CD4-positive, alpha-beta T cell treated with Interleukin-15 for 4 hours (primary cell): ENCODE data around the gene TCF7L2.

Experiments
- DNase-seq: peaks from one replicate; pipeline ENCODE4 v3.0.0-alpha.2; 2020; ENCODE audit warnings: low spot score

The TCF7L2 gene

DNA sequence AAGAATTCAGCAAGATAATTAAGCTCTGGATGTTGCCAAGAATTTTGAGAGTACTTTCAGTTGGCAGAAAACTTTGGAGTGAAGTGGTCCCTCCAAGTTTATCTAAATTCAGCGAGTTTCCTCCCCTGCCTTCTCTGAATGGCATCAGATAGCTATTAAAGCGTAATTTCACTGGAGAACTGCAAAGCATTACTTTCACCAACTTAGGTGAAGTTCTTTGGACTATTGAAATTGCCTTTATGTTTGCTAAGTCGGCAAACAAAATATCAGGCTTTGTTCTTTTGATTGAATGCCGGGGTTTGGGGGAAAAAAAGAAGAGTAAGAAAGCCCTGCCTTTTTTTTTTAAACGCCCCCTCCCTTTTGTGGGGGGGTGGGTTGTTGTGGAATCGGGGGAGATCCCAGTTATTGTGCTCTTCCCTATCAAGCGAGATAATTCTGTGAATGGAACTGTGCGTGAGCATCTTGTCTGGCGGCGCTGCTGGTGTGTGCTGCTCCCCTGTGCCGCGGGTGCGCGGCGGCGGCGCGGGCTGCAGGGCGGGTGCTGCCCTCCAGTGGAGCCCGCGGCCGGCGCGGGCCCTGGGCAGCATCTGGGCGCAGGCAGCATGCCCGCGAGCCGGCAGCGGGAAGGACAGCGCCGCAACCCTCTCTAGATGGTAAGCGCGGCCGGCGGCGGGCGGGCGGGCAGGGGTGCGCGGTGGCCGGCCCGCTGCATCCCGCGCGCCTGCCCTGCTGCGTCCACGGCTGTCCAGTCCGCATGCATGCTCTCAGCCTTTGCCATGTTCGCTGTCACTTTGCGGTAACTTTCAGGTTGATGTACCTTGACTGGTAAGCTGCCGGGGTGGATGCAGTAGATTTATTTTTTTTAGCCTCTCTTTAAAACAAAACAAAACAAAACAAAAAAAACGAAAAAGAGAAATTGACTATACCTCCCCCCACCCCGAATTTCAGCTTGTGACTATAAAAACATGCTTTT lies 176.5 kb downstream of the TCF7L2 start:
- peak; percentile 8 for DNase-seq

DNA sequence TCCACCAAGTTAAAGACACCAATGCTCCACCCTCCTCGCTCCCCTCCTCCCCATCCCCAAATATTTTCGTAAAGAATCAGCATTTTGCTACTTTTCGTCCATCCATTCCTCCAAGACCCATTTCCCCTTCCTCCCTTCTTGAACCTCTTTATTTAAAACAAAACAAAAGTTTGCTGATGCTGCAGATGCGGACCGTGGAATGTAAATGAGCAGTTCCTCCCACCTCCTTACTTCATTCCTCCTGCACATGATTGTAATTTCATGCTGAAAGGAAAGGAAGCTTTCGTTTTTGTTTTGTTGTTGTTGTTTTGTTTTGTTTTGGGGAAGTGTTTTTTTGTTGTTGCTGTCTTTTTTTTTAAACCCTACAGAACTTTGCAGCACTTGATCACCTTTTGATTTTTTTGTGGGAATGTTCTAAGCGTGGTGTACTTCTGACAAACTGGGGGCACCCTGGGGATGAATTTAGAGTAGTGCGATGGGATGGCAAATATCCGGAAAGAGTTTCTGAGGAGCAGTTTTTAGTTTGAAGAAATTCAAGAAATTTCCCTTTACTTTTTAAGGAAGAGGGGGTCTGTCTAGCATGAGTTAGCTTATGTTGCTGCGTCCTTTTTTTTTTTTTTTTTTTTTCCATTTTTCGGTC lies 177.3 kb downstream of the TCF7L2 start:
- DNase-seq, result no peak

DNA sequence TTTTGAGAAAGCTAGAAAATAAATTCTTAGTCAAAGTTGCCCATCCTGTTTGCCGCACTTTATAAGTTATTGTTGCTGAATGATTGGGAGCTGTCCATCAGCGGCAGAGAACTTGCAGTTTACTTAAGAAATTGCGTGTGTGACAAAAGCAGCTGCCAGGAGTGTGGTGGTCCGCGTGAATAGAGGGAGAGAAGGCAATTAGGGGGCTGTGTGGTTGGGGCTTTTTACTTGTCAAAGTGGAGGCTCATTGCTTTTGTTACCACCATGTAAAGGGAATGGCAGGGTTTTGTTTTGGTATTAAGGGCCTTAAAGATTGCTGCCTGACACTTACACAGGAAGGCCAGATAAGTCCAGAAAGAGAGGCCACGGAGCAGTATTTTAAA lies 177.8 kb downstream of the TCF7L2 start:
- no peak for DNase-seq

- no peak for DNase-seq
Observed at GRCh38 chr10:113128450-113129070, 178.5 kb downstream of the TCF7L2 start.

GRCh38 chr10:113129117-113129516 lies 179.1 kb downstream of the TCF7L2 start:
- DNase-seq, result no peak

GRCh38 chr10:113130014-113130641 lies 180.1 kb downstream of the TCF7L2 start:
- DNase-seq, result no peak

DNA sequence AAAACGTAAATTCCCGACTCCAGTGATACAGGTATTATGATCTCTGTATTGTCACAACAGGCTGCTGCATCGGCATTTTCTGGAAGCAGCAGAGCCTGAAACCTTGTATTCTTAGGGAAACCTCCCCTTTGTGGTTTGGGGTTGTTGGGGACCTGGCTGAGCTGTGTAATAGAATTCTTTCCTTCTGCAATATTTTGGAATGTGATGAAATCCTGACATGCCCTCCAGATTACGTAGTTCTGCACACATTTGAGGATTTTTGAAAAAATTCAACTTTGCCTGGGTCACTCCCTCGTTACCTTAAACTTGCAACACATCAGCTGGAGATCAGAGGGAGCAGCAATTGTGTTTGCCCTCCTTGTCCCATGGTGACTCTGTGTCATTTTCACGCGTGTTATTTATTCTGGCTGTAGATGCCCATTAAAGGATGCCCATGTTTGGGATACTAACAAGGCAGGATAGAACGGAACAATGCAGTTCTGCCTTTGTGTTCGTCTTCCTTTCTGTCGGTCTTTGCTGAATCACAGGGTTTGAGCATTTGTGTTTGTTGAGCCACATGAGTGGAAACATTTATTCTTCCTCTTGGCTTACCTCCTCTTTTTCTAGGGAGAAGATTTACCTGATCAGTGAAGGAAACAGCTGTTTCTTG lies 181.7 kb downstream of the TCF7L2 start:
- DNase-seq, result no peak

GRCh38 chr10:113132591-113133121 lies 182.6 kb downstream of the TCF7L2 start:
- no peak for DNase-seq

DNA sequence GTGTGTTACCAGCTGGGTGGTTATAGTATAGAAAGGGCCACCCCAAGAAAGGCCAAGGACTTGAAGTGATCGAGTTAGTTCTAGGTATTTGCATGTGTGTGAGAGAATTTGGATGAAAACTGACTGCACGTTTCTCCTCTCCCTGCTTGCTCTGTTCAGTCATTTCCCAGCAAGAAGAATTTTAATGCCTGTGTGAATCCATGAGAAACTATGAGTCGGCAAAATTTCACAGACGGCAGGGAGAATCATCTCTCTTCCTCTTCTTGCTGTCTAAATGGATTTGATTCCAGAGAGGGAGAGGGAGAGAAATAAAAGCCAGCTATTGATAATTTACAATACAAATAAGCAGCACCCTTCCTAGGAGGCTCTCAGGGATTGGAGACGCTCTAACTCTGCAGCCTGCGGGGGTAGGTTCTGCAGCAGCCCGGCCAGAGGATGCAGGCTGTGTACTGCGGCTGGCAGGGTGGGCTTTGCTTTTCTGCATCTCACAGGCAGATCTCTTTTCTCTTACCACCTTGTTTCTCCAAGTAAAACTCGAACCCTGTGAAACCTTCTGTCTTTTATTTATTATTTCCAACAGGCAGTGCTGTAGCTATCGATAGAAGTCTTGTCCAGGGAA lies 183.6 kb downstream of the TCF7L2 start:
- DNase-seq, result no peak

DNA sequence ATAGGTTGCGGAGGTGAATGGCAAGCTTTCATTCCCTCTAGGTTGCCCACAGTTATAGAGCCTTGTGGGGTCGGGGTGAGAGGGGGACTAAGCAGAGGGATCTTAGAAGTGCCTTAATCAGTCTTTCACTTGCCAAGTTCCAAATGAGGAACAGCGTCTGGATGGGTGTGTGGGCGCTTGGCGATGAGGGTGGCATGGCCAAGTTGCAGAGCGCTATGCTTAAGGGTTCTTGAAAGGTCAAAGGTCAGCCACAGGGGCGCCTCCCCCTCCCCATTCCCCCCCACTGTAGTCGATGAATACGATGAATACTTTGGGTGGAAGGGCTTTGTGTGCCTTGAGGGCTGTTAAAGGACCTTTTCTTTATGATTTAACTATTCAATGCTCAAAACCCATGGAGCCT lies 185.0 kb downstream of the TCF7L2 start:
- DNase-seq, result no peak

DNA sequence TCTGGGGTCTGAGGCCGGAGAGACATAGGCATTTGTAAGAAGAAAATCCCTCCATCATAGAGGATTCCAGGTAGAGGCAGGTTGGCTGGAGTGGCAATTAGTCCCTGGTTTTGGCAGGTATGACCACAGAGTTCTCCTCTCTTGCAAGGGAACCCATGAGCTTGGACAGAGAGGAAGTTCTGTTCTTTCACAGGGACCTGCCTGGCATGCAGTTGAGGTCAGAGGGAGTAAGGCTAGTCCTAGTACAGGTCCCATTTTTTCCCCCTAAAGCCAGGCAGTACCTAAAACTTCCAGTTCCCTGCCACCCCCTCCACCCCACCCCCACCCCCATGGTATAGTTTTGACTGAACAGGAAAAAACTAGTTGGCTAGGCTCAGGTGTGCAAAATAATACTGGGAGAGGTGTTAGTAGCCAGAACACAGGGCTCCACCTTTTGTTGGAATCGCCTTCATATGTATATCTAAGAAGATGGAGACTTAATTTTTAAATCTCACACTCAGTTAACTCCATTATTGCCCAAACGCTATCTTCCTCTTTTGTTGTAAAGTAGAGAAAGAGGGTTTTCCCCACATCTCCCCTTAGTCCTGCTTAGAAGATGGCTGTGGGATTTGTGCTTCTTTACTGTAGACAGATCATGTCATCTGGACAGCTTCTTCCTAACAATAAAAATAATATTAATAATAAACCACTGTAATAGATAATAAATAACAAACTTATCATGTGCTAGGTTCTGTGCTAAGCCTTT lies 188.1 kb downstream of the TCF7L2 start:
- DNase-seq, result no peak

GRCh38 chr10:113138937-113139585 lies 189.0 kb downstream of the TCF7L2 start:
- DNase-seq, result no peak

DNA sequence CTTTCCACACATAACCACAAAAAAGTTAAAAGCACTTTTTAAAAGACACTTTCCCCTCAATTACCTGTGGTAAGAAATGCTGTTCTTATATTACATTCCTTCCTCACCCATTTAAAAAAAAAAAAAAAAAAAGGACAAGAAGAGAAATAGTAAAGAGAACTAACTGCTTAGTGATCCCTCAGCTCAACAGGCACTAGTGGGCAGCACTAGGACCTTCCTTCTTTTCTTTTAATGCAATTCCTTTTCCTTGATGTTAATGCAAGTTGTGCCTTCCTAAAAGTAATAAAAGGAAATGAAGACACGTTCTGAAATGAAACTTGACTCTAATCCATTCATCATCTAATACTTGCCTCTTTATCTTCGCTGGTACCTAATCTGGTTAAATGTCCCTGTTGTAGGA lies 189.7 kb downstream of the TCF7L2 start:
- no peak for DNase-seq

DNA sequence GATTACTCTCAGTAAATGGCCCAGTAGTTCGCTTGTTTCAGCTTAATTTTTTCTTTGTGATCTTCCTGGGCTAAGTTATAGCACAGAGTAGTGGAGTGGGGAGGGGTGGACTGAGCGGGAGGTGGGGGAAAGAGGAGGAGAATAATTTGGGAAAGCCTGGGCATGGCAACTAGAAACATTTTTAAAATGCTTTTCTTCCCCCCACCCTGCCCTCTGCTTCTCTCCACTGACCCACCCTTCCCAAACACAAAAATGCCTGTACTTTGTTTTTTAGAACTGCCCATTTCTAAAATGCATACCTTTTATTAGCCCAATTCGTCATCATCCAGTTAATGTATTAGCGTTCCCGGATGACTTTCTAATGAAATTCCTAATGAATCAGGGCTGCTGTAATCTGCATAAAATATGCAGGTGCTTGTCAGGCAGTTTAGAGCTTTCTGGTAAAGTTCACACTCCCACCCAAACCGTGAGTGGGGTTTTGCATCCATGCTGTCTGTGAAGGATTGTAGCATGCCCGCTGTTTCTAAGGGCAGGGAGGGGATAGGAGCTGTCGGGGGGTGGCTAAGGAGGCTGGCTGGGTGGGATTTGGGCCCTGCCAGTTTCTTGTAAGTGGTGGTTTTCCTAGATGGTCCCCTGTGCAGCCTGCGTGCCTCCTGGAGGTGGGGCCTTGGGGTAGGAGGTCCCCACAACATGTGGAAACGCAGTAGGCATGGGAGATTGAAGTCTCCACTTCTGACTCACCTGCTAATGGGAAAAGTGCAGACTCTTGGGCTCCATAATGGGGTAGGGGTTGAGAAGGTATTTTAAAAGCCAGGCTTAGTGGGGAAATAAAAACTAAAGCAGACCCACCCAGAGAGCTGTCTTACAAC lies 190.3 kb downstream of the TCF7L2 start:
- DNase-seq, result no peak

DNA sequence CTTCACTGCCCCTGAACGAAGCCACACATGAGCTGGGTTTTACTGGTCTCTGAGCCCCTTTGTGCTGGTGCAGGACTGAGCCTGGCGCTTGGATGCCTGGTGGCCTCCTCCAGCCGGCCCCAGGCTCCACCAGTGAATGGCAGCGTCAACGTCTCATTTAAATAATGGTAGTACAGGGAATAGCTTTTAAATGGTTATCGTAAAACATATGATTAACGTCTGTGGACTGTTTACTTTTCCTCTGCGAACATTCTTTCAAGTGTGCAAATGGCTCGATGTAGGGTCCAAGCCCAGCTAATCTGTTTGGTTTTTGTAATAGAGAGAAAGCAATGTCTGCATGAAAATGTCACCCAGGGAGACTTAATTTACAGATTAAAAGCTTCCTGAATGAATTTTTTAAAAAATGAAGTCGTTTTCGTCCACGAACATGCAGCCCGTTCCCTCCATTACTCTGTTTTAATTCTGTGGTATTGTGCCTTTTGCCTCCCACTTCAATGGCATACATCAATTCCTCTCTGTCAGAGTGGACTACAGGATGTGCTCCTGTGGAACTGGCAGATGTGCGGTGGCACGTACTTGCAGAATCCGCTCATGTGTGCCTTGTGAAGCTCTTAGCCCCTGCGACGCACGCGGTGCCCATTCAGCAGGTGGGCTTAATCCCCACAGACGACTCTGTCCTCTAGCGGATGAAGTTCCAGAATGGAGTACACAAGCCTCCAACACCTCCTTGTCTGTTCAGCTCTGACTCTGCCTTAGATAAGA lies 192.7 kb downstream of the TCF7L2 start:
- DNase-seq, result no peak

GRCh38 chr10:113144576-113144975 lies 194.5 kb downstream of the TCF7L2 start:
- DNase-seq, result no peak

DNA sequence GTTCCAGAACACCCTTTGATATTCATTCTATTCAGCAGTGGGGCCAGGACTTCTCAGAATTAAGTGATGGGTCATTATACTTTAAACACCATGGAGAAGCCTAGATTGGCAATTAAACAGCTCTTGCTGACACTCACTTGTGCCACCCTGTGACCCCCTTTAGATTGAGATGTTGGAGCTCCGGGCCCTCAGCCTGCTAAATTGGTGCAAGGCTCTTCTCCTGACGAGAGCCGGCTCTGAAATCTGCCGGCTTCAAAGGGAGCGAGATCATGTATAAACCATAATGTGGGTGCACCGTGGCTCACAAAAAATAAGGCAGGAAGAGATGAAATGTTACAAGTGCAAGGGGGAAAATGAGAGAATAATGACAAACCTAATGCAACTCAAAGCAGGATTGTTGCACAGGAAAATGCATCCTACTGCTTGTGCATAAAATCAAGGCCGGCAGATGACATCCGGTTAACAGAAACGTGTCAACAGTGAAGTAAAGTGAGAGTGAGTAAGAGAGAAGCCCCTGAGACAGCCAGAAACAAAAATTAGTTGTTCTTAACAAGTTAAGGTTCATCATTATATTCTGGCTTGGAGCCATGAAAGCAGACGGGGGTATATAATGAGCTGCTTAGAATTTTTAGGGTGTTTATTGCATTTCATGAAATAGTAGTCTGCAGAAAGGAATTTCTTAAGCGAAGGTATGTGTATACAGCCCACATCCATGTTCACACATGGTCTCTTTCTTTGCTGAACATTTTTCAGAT lies 198.2 kb downstream of the TCF7L2 start:
- no peak for DNase-seq
